ENCODE data around the gene SPHK1. TPM values are rescaled to one million over a fixed set of nuclear protein-coding genes. Genes with fewer than 3 reads are reported as not detected.

SPHK1 gene
- total and polyA plus RNA-seq, 12 donors, result 1.7 to 20.8 (median 3.4) TPM

DNA sequence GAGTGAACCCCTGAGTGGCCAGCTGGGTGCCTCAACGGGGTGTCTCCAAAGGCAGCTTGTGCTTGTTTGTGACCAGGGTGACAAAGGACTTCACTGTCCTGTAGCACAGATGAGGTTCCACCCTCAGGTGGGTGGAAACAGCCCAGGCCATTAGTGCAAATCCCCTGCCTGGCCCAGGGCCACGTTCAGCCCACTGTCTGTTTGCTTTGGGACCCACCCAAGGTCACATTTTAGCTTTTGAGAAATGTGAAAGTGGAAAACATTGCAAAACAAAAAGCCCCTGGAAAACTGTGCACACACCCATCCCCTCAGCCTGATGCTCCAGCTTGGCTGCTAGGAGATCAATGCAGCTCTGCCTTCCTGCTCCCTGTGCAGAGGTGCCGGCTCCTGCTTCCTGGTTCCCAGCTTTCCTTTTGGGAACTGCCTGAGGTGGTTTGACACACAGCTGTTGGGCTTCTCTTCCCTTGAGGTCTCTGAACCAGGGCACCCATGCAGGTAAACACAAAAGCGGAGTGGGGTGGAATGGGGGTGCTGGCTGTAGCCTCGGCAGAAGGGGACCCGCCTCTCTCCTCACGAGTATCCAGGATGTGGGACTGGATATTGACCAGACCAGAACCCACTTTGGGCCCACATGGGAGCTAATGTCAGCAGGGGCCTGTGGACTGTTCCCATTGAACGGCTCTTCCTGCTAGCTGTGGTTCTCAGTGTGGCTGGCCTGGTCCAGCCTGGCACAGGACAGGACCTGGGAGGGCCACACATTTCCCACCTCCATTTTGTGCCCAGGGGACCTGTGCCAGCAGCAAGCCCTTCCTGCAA is 7.9 kb upstream of the SPHK1 start:
- 64 to 66% methylated on average over 8 of the region's 8 CpGs for WGBS, 2 donors
- Histone ChIP-seq H3K4me3 (no peak overlapping the region), H3K4me1 (peaks cover 2 to 26% (median 16%) of the 10 kb centered on the region in 9 donors), H3K27me3 (no peaks in the 10 kb centered on the region), H3K9me3 (no peaks in the 10 kb centered on the region), H3K36me3 (no peaks in the 10 kb centered on the region), H3K27ac (peak overlapping the region in 6 of 10 donors; percentile 4 to 52 (median 42))
- peak; percentile 34 to 70 (median 54) for ATAC-seq
- DNase-seq, result peak; percentile 25 to 47
- intact Hi-C loops (cut with DNase I), result no loop called here
- TF ChIP-seq, protein P1, sequence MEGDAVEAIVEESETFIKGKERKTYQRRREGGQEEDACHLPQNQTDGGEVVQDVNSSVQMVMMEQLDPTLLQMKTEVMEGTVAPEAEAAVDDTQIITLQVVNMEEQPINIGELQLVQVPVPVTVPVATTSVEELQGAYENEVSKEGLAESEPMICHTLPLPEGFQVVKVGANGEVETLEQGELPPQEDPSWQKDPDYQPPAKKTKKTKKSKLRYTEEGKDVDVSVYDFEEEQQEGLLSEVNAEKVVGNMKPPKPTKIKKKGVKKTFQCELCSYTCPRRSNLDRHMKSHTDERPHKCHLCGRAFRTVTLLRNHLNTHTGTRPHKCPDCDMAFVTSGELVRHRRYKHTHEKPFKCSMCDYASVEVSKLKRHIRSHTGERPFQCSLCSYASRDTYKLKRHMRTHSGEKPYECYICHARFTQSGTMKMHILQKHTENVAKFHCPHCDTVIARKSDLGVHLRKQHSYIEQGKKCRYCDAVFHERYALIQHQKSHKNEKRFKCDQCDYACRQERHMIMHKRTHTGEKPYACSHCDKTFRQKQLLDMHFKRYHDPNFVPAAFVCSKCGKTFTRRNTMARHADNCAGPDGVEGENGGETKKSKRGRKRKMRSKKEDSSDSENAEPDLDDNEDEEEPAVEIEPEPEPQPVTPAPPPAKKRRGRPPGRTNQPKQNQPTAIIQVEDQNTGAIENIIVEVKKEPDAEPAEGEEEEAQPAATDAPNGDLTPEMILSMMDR (IDR thresholded peaks at IDR 0.05), result no peak

DNA sequence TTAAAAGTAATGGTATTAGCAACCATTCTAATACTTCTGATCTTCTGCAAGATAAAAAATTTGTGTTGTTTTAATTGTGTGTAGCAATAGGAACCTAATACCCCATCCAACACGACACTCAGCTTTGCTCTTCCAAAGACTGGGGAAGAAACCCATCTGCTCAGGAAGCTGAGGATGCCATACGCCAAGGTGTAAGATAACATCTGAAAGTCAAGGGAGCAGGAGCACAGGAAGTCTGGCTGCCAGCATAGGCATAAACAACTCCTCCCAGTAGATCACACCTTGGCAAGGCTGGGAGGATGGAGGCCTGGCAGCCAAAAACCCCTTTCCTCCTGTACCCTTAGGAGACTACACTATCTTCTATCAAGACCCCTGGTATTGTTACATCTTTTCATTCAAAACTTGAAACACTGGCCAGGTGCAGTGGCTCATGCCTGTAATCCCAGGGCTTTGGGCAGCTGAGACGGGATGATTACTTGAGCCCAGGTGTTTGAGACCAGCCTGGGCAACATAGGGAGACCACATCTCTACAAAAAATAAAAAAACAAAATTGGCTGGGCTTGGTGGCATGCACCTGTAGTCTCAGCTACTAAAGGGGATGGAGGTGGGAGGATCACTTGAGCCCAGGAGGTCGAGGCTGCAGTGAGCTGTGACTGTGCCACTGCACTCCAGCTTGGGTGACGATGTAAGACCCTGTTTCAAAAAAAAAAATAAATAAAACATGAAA is 5.7 kb upstream of the SPHK1 start:
- intact Hi-C loops (cut with DNase I), result no loop called here
- Histone ChIP-seq H3K27ac (no peak overlapping the region), H3K9me3 (no peaks in the 10 kb centered on the region), H3K4me1 (peaks cover 2 to 45% (median 28%) of the 10 kb centered on the region in 9 donors), H3K27me3 (no peaks in the 10 kb centered on the region), H3K36me3 (no peaks in the 10 kb centered on the region), H3K4me3 (no peak overlapping the region)
- ATAC-seq, result no peak
- TF ChIP-seq, protein P1 (IDR thresholded peaks at IDR 0.05), result no peak
- WGBS, 2 donors, result 91 to 92% methylated on average over 5 of the region's 5 CpGs
- no peak for DNase-seq

DNA sequence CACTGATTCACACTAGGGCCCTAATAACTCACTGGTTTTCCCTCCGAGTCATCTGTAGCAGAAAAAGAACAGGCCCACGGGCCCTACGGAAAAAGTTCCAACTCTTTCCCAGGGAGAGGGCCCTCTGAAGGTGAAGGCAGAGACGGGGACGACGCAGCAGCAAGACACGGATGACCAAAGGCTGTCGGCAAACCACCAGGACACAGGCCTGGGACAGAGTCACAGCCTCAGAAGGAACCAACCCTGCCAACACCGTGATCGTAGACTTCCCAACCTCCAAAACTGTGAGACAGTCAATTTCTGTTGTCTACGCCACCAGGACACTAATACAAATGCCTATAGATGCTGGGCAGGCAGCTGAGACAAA is 5.2 kb upstream of the SPHK1 start:
- 95 to 97% methylated on average over 11 of the region's 11 CpGs for WGBS, 2 donors
- Histone ChIP-seq H3K36me3 (no peaks in the 10 kb centered on the region), H3K4me3 (no peak overlapping the region), H3K9me3 (no peaks in the 10 kb centered on the region), H3K27me3 (no peaks in the 10 kb centered on the region), H3K27ac (no peak overlapping the region), H3K4me1 (peaks cover 2 to 47% (median 30%) of the 10 kb centered on the region in 9 donors)
- DNase-seq (no peak), ATAC-seq (no peak)
- intact Hi-C loops (cut with DNase I), result no loop called here
- TF ChIP-seq, protein P1 (IDR thresholded peaks at IDR 0.05), result no peak

DNA sequence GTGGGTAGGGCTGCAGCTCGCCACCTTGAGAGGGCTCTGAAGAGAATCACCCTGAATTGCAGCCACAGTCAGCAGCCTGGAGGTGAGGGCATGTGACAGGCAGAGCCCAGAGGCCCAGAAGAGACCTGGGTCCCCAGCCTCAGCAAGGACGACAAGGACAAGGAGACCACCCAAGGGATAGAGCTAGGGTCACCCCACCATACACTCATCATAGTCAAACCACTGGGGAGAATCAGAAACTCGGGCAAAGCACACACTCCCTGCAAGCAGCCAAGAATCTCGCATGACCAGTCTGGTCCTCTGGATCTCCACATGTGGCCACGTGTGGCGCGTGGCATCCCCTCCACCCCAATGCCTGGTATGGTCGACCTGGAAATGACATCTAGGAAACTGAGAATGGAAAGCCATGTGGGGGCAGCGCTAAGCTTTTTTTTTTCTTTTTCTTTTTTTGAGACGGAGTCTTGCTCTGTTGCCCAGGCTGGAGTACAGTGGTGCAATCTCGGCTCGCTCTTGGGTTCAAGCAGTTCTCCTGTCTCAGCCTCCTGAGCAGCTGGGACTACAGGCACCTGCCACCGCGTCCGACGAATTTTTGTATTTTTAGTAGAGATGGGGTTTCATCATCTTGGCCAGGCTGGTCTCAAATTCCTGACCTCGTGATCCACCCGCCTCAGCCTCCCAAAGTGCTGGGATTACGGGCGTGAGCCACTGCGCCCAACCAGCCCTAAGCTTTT is 4.6 kb upstream of the SPHK1 start:
- WGBS, 2 donors, result 94% methylated on average over 21 of the region's 21 CpGs
- DNase-seq, result no peak

More for the DNA sequence above, 4.6 kb upstream of the SPHK1 start:
- TF ChIP-seq, protein P1 (IDR thresholded peaks at IDR 0.05), result no peak
- peaks cover 0 to 2% (median 0%) of the 10 kb centered on the region in 7 donors for H3K27me3 ChIP-seq
- no peak overlapping the region for H3K27ac ChIP-seq
- H3K9me3 ChIP-seq, result no peaks in the 10 kb centered on the region
- H3K36me3 ChIP-seq, result no peaks in the 10 kb centered on the region
- H3K4me3 ChIP-seq, result no peak overlapping the region
- ATAC-seq, result no peak
- H3K4me1 ChIP-seq, result peaks cover 2 to 51% (median 34%) of the 10 kb centered on the region in 9 donors
- intact Hi-C loops (cut with DNase I), result no loop called here
